Effector CD8-positive, alpha-beta T cell (primary cell): ENCODE data around the gene ZIC1.

Experiments used
- DNase-seq: peaks from one replicate; lab custom pipeline; 2025; lab: John Stamatoyannopoulos, UW

The ZIC1 gene

DNA sequence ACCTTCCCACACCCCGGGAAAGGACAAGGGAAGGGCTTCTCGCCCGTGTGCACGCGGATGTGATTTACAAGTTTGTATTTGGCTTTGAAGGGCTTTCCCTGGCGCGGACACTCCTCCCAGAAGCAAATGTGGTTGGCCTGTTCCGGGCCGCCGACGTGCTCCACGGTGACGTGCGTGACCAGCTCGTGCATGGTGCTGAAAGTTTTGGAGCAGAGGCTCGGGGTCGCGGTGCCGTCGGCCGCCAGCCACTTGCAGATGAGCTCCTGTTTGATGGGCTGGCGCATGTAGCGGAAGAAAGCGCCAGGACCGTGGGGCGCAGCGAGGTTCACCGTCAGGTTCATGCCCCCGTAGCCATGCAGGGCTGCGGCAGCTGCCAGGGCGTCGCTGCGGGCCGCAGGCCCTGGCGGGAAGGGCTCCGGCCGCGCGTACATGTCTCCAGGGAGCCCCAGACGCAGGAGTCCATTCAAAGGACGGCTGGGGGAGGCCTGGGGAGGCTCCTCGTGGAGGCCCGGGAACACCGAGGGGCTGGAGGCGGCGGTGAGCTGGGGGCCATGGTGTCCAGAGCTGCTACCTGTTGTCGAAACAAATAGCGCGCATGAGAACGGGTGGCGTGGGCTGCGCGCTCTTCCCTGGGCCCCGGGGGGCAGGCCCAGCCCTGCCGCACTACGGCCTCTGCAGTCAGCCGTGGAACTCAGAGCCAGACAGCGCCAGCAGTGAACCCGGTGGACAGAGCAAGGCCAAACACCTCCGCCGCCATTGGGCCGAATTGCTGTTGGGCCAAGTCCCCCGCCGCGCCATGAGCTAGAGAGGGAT lies 13.1 kb upstream of the ZIC1 start:
- DNase-seq, result no peak

DNA sequence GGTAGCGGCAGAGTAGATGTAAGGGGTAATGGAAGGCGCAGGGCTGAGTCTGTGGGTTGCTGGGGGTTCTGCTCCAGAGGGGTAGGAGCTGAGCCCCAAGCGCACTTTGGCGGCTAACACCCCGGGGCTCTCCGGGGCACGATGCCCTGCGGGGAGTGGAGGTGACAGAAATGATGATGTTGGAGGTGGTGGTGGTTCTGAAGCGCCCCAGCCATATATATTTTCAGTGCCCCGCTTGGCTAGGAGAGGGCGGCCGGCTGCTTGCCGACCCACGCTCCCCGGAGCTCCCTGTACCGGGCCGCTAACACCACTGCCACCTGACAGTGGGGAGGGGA lies 12.5 kb upstream of the ZIC1 start:
- no peak for DNase-seq

DNA sequence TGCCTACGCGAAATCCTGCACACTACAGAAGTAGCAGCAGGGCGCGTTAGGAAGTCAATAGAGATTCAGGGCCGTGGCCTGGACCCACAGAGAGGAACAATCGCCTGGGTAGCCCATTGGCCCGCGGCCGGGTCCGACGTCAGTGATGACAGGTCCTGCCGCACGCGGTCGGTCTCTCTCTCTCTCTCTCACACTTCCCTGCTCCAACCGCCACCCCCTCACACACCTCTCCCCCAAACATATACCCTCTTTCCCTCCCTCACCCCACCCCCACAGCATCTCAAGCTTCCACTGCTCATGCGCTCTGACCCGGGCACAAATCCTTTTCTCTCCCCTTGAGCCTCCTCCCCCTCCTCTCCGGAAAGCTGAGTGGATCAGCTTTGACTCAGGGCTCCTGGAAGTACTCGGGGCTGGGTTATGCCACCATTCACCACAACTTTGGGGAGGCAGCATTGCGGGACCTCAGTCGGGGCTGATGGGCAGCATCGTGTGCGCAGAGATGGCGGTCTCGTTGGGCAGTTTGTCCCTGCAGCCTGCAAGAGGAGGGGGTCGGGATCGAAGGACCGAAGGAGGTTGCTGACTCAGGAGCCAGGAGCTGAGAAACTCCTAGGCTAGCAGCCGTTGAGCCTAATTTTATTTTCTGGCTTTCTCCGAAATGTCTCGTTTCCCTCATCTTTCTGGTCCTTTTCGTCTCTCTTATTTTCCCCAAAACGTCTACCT lies 11.8 kb upstream of the ZIC1 start:
- no peak for DNase-seq

DNA sequence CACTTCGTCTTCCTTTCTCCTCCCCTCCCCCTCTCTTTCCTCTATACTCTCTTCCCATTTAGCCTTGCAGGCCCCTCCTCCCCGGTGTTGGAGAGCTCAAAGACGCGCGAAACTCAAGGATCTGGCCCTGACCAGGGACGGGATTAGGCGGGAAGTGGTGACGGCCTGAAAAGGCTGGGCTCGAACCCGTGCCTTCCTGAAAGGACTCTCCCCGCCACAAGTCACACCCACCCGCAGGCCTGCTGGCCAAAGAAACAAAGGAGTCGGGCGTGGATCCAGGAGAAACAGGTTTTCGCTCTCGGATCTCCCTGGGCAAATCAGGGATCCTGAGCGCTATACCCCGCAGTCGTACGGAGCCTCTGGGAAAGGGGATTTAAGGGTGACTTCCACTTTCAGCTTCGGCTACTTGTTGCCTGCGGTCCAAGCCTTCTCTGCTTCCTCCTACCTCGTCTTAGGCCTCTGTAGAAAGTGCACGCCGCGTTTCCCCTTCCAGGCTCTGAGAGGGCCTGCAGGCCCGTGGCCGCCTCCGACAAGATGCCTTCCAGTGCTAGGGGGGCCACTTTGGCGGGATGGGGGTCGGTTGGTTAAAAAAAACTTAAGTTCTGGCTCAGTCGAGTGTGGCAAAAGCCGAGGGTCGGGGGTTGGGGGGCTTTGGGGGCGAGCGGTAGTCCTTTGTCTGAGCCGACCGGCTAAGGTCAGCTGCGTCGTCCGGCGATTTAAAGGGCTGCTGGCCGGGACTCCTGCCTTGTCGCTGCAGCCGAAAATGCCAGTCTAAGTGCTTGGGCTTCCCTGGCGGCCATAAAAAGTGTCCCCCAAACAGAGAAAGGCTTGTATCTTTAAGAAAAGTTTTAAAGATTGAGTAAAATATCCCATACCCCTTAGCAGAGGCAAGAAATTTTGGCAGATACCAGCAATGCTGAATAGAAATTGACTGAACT lies 11.0 kb upstream of the ZIC1 start:
- DNase-seq, result no peak

DNA sequence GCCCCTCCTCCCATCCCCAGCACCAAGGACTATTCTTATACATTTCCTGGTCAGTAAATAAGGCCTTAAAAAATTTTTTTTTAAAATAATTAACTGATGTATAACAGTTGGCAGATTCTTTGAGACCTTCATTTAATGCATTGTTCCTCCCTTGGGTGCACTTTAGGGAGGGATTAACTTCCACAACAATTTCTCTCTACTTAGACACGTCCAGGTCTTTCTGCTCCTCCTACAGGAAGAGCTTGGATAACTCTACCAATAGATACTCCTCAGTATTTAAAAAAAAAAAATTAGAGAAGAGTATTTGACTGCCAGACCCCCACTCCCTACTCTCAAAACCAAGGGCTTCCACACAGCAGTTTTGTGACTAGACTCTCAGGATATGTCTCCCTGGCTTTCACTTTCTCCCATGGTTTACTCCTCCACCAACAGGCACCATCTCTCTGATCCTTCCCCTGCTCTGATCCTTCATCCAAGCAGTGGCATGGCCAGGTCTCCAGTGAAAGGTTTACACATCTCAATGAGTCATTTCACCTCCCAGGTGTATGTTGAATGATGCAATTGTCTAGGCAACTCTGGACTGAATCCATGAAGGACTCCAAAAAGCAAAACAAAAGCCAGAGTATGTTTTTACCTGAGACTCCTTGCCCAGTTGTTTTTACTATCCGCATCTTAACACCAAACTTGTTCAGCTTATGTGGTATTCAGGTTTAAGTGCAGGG lies 10.2 kb upstream of the ZIC1 start:
- no peak for DNase-seq

DNA sequence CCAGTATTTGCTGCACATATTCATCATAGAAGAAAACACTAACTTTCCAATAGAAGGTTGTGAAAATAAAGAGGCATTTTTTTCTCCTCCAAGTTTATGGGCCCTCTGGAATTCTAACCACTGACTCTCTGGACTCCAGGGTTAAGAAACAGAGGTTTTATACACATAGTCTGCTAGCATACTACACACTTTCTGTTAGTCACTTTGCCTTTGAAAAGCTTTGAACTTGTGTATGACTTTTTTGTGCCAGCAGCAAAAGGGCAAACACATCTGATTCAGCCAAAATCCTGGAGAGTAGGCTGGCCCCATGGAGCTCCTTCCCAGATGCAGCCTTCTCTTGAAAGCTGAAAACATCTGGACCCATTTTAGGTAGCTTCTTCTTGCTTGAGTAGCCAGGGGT lies 9.1 kb upstream of the ZIC1 start:
- no peak for DNase-seq

DNA sequence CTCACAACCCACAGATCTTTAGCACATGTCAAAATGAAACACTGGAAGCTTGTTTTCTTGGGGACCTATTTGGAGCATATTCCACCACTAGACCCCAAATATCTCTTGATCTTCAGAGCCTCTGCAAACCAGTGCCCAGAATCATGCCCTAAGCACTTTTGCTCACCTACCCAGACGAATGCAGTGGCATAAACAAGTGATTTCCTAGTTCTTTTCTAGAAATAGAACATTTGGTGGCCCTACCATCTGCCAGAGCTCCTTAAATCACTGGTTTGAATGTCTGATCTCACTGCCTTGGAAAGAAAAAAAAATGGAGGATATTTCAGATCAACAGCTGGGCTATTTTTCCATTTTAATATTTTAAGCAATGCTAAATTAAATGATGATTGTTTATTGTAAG lies 8.2 kb upstream of the ZIC1 start:
- no peak for DNase-seq

DNA sequence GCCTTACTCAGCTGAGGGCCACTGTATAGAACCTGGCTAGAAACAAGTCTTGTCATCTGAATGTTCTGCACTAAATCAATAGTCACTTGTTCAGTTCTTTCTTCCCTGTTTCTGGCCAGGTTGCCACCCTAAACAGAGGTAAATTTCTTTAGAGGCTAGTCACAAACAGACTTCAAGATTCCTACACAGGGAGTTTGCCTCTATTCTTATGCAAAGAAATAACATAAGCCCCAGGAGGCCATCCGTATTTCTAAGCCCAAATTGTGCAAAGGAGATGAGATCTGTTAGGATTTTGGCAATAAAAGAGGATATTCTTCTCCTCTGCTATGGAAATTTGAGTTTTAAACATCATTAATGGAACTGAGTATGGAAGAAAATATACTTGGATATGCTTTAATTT lies 7.7 kb upstream of the ZIC1 start:
- no peak for DNase-seq

DNA sequence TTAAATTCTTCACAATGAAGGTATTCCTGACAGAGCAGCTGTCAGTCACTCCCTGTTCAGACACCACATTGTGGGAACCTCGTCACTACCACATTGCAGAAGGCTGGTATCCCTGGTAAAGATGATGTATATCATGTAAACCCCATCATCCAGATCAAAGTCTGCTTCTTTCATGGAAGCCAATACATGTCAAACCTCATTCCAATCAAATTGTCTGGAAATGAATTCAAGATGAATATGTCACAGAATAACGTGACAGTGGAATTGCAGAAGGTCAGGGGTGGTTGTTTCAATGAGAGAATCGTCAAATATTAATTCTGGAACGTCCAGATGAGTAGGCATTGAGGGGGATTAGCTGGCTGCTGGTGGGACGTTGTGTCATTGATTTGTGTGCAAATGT lies 7.0 kb upstream of the ZIC1 start:
- DNase-seq, result no peak

DNA sequence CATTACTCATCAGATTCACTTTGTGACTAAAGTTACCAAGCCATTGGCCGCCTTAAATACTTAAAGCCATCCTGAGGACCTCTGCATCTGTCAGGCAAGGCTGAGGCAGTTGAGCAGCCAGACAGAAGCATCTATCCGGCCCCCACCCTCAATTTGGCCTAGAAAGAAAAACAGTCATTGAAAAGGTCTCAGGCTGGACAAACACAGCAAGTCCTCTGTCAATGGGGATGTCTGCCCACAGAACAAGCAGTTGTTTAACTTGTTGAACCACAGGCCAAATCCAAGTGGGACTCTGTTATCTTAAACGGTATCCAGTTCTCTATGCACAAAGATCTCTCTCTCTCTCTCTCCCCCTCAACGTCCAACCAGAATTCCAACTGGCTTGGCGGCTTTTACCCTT lies 5.7 kb upstream of the ZIC1 start:
- no peak for DNase-seq

DNA sequence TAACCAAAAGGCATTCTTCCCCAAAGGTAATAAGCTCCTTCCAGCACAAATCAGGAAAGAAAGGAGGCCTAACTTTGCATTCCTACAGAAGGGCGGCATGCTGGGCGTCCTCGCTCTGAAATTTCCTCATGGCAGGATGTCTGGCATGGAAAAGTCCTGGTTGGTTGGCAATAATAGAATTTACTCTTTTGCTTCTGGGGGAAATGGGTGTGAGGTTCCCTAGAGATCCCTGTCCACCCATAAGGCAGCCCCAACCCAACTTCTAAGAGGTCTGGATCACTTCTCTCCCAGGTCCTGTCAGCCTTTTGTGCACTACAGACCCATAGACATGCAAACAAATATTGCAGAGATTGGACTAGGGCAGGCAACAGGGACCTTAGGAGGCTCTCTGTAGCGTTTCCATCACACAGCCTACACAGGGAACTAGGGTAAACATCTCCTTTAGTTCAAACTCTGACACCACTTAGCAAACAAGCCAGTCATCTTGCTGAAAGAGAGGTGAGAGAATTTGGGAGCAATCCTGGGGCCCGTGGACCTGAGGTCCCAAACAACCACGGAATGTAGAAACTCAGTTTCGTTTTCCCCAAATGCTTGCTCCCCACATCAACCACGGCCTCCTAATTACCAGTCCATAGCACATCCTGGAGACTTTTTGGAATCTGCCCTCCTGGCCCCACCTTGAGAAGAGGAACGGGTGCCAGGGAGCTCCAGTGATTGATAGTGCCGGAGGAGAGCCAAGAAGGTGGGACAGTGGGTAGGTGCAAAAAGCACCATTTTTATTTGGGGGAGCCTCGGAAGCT lies 5.0 kb upstream of the ZIC1 start:
- DNase-seq, result no peak

DNA sequence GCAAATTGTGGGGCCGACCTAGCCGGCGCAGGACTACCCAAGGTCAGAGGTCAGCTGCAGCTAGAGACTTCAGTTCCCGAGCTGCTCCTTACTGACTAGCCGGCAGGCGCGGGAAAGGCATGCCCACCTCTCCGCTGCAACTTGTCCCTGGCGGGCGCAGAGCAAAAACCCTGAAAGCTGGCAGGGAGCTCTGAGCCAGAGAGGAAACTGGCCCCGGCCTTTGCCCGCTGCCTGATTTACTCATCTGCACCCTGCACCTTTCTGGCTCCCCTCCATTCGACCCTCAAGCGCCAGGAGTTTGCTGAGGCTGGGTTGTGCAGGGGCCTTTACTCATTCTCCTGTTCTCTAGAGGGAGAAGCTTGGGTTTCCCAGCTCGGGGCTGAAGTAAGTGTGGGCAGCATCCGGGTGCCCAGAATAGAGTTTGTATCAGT lies 4.3 kb upstream of the ZIC1 start:
- no peak for DNase-seq

DNA sequence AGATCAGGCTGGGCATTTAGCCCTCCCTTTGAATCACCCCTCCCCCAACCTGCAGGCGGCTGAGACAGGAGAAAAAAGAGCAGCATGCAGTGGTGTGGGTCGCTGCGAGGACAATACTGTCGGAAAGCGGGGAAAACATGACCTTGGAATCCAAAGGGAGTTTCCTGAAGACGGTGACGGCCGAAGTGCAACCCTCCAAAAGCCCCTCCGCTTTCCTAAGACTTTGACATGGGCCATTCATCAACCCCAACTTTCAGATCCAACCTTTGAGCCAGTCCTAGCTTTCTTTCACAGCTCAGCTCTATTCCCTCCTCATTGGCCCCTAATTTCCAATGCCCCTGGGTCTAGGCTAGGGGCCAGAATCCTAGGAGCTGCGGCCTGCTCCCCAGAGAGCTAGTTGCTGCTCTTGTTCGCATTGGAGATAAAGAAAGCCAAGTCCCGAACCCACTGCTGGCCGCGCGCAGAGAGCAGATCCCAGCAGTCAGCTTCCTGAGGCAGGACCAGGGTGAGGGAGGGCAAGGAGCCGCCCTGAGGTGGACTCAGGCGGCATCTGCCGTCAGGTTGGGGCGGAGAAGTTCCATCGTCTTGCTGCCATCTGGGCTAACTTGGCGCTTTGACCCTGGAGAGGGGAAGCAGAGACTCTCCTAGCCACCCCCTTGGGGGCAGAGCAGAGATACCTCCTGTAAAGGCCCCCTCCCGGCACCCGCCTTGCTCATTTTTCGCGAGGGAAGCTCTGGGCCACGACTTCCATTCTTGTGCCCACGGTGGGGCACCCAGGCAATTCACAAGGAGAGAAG lies 3.7 kb upstream of the ZIC1 start:
- no peak for DNase-seq

DNA sequence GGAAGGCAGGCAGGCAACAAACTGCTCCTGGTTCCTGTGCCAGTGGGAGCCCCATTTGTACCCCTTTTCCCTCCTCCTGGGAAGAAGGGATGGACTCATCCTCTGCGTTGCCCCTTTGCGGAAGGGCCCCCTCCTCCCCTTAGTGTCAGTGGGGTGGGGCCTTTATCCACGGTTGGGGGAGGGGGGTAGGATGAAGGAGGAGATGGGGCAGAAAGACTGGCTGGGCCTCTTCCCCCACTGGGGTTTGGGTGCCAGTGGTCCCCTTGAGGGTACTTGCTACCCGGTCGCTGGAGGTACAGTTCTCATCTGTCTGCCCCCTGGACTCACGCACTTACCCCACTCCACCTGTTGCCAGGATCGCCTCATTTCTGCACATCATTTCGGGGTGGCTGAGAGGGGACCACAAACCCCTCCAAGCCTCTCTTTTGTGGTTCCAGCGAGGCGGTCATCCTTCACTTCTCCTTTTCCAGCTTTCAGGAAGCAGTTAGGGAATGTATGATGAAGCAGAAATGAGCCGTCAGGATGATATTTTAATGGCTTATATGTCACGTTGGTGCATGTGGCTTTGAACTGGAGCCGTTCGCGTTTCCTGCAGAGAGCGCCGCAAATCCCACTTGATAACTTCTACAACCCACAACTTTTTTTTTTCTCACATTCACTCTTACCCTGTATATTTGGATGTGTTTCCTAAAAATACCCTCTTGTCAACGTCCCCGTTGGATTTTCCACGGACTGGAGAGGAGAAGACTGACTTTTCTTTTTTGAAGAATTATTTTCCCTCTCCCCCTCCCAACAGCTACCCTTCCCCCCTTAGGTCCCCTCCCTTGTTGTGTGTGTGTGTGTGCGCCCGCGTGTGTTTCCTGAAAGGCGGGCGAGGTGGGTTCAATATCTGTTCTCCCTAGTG lies 2.9 kb upstream of the ZIC1 start, which contains the start of gene ZIC4:
ZIC4 (minus strand) TSS at position 516 of the 904 bp plus-strand sequence. CDS start 3,746 bp downstream, outside the sequence.
- DNase-seq, result no peak

DNA sequence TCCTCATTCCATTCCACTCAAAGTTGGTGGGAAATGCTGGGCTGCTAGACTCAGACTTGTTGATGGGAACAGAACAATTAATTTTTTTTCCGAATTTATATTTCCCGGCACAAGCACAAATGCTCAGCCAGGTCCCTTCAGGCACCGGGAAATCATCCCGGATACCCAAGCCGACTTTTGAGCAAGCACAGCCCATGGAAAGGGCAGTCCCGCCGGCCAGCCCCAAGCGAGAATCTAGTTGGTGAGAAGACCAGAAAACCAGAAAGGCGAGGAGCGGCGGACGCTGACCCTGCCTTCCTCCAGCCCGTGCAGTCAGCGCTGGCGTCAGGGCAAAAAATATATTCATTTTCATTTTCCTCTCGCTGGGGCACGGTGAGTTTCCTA lies 2.1 kb upstream of the ZIC1 start:
- DNase-seq, result no peak

DNA sequence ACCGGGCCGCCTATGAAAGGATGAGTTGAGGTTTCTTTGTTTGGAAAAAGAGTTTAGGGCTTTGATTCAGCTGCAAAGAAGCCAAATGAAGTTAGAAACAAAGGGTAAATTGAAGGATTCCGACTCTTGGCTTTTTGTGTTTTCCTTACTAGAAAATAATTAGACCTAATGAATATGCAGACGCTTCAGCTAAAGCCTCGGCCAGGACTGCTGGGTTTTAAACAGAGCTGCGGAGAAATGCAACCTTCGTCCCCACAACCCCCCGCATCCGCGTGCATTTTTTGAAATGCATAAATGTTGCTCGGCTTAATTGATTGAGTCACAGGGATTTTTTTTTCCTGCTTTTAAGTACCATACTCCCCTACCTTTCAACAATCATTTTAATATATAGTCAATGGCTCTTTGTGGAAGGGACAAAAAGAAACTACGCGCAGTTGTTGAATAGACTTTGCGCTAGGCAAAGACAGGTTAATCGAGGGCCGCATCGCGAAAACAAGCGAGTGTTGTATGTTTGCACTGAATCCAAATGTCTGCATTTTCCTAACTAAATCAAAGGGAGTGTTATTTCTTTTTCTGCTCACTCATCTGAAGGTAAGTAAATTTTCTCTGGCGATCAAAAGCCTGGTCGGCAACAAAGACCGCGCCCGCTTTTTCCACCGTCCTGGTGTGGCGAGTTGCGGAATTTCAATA lies 1.5 kb upstream of the ZIC1 start:
- DNase-seq, result no peak

DNA sequence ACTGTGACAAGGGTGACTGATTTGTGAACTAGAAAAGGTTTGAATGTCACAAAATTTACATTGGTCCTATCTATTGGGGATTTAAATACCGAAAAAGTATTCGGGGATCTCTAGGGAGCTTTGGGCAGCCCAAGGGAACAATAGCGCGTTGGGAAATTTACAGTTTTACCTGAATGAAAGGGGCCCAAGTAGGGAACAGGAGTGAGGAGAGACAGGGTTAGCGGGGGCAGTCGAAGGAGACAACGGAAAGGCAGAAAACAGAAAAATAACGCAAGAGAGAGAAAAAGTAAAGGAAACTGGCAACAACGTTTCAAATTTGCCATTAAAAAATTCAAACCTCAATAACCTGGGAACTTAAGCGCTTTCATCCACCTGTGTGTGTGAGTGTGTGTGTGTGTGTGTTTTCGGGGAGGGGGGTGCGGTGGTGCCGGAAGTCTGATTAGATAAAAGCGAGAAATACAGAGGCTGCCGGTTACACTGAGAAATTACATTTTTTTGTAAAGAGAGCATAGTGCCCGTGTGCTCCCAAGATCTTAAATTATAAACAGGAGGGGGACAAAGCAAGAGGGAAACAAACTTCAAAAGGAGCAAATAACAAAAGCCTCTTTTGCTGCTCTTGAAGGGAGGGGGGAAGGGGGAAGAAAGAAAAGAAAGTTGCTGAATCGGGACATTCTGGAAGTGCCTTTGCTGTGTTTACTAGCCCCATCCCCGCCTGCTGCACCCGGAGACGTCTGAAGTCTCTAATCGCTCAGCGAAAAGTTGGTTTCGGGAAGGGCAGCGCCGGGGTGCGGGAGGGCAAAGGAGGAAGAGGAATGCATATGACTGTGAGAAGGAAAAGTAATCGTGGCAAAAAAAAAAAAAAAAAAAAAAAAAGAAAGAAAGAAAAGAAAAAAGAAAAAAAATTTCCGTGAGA lies 721 bp upstream of the ZIC1 start:
- DNase-seq, result no peak
